Measurements from ENCODE around the gene FBRSL1. TPM values are rescaled to one million over a fixed set of nuclear protein-coding genes. Genes with fewer than 3 reads are reported as not detected.

FBRSL1 gene
- total RNA-seq, 1 experiment from 2014 or later: 45.3 TPM

DNA sequence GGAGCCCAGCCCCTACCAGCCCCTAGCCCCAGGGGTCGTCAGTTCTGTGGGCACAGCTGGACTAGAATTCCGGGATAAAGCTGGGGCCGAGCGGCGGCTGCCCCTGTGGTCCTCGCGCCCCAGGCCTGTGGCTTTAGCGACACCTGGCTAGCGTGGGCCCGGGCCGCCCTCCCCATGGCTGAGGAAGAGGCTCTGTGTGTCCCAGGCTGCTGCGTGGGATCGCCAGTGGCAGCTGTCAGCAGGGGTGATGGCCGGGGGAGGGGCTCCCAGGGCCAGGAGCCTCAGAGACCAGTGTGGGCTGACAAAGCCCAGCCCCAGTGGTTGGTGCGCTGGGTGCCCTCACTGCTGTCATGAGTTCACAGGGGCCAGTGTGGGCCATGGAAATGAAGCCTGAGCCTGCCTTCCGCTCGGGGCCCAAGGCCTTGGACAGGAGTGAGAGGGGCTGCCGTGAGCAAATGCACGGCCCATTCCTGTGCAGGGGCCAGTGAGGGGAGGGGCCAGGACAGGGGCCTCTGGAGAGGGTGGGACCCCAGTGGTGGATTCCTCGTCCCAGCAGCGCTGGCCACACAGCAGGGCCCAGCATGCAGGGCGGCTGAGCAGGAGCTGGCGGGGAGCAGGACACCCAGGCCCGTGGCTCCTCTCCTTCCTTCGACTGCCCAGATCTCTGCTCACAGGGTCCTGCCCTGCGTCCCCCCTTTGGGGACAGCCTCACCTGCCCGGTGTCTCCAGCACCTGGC lies 11.4 kb downstream of the FBRSL1 start:
- intact Hi-C loops (cut with micrococcal nuclease): no loop called here
- BruUV-seq (replicated peaks): no TSS peak
- ATAC-seq: no peak
- Histone ChIP-seq H3K9me3 (ENCODE audit: low read length) (no peaks in the 10 kb centered on the region), H3K4me1 (ENCODE audit: insufficient read depth, low read length) (peaks cover 19% of the 10 kb centered on the region), H2AFZ (ENCODE audit: low read length) (no peak overlapping the region), H4K20me1 (ENCODE audit: low read length) (peaks cover 93% of the 10 kb centered on the region), H3K27ac (ENCODE audit: low read length) (no peak overlapping the region), H3K4me2 (ENCODE audit: low read length) (no peak overlapping the region), H3K9me2 (replicated peaks; ENCODE audit: low read length) (no peaks in the 10 kb centered on the region), H3K4me3 (ENCODE audit: low read length) (no peak overlapping the region), H3K9ac (ENCODE audit: low read length) (no peak overlapping the region), H3K79me2 (ENCODE audit: low read length) (peaks cover 98% of the 10 kb centered on the region), H3K27me3 (ENCODE audit: low read length) (no peaks in the 10 kb centered on the region), H3K36me3 (ENCODE audit: low read depth, low read length) (no peaks in the 10 kb centered on the region), H3F3A (ENCODE audit: low read length, unreplicated experiment) (no peaks in the 10 kb centered on the region)
- ChIA-PET CTCF (no interaction called here), POLR2A (ENCODE audit: unreplicated experiment) (no interaction called here)
- no peak for DNase-seq
- no peak for TF ChIP-seq EZH2phosphoT487 (IDR thresholded peaks at IDR 0.05; ENCODE audit: borderline replicate concordance, low read length)

DNA sequence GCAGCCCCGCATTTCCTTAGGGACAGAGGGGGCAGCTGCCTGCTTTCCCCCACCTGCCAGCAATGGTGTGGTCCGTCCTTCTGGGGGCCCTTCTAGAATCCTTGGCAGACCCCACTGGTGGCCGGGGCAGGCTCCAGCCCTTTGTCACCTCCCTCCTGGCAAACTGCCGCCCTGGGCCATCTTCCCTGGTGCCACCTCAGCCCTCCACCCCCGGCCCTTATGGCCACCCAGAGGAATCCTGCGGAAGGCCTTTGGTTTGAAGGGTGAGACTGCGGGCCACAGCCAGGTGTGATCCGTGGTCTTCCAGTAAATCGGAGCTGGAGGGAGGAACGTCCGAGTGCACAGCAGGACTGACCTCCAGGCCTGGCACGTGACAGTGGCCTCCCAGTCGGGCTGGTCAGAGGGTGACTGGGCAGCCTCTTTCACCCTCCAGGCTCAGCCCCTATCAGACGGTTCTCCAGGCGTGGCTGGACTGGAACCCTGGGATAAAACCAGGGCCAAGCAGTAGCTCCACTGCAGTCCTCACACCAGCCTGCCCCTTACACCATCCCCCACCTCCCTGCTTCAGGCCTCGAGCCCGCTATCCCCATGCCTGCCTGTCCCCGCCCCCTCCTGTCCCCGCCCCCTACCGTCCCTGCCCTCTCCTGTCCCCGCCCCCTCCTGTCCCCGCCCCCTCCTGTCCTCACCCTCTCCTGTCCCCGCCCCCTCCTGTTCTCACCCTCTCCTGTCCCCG lies 12.4 kb downstream of the FBRSL1 start:
- H3K4me3 ChIP-seq (ENCODE audit: low read length): no peak overlapping the region
- ATAC-seq (no peak), DNase-seq (no peak)
- no peak overlapping the region for H3K4me2 ChIP-seq (ENCODE audit: low read length)
- ChIA-PET CTCF (no interaction called here), POLR2A (ENCODE audit: unreplicated experiment) (no interaction called here)
- no peak overlapping the region for H3K9ac ChIP-seq (ENCODE audit: low read length)
- no peaks in the 10 kb centered on the region for H3K36me3 ChIP-seq (ENCODE audit: low read depth, low read length)
- TF ChIP-seq EZH2 (IDR thresholded peaks at IDR 0.05; ENCODE audit: low read length, unreplicated experiment): no peak
- TF ChIP-seq, protein P1, sequence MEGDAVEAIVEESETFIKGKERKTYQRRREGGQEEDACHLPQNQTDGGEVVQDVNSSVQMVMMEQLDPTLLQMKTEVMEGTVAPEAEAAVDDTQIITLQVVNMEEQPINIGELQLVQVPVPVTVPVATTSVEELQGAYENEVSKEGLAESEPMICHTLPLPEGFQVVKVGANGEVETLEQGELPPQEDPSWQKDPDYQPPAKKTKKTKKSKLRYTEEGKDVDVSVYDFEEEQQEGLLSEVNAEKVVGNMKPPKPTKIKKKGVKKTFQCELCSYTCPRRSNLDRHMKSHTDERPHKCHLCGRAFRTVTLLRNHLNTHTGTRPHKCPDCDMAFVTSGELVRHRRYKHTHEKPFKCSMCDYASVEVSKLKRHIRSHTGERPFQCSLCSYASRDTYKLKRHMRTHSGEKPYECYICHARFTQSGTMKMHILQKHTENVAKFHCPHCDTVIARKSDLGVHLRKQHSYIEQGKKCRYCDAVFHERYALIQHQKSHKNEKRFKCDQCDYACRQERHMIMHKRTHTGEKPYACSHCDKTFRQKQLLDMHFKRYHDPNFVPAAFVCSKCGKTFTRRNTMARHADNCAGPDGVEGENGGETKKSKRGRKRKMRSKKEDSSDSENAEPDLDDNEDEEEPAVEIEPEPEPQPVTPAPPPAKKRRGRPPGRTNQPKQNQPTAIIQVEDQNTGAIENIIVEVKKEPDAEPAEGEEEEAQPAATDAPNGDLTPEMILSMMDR (conservative IDR thresholded peaks at IDR 0.05; ENCODE audit: low read depth, low read length): no peak
- no peak for TF ChIP-seq EZH2phosphoT487 (IDR thresholded peaks at IDR 0.05; ENCODE audit: borderline replicate concordance, low read length)
- H3K79me2 ChIP-seq (ENCODE audit: low read length): peaks cover 98% of the 10 kb centered on the region
- H2AFZ ChIP-seq (ENCODE audit: low read length): no peak overlapping the region
- H3F3A ChIP-seq (ENCODE audit: low read length, unreplicated experiment): no peaks in the 10 kb centered on the region
- no peaks in the 10 kb centered on the region for H3K9me2 ChIP-seq (replicated peaks; ENCODE audit: low read length)
- peaks cover 90% of the 10 kb centered on the region for H4K20me1 ChIP-seq (ENCODE audit: low read length)
- intact Hi-C loops (cut with micrococcal nuclease): no loop called here
- no TSS peak for BruUV-seq (replicated peaks)
- H3K4me1 ChIP-seq (ENCODE audit: insufficient read depth, low read length): peaks cover 19% of the 10 kb centered on the region
- no peak overlapping the region for H3K27ac ChIP-seq (ENCODE audit: low read length)
- H3K9me3 ChIP-seq (ENCODE audit: low read length): no peaks in the 10 kb centered on the region
- no peaks in the 10 kb centered on the region for H3K27me3 ChIP-seq (ENCODE audit: low read length)

DNA sequence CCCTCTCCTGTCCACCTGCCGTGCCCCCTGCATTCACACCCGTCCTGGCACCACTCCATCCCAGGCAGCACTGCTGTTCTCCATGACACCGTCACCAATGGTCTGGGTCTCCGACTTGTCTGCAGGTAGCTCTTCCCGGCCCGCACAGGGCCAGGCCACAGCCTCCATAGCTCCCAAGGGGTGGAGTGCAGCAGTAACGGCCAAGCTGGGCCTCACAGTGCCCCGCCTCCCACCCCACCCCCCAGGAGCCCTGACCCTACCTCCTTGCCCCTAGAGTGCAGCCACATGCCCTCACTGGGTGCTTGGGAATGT lies 12.9 kb downstream of the FBRSL1 start:
- Histone ChIP-seq H3F3A (ENCODE audit: low read length, unreplicated experiment) (no peaks in the 10 kb centered on the region), H3K27me3 (ENCODE audit: low read length) (no peaks in the 10 kb centered on the region), H3K79me2 (ENCODE audit: low read length) (peaks cover 98% of the 10 kb centered on the region), H3K4me1 (ENCODE audit: insufficient read depth, low read length) (peaks cover 19% of the 10 kb centered on the region), H3K4me2 (ENCODE audit: low read length) (peak overlapping the region; percentile 7; the same call in 1 of the 2 replicates), H3K9me3 (ENCODE audit: low read length) (no peaks in the 10 kb centered on the region), H4K20me1 (ENCODE audit: low read length) (peaks cover 91% of the 10 kb centered on the region), H3K27ac (ENCODE audit: low read length) (no peak overlapping the region), H3K4me3 (ENCODE audit: low read length) (no peak overlapping the region), H3K9ac (ENCODE audit: low read length) (no peak overlapping the region), H3K36me3 (ENCODE audit: low read depth, low read length) (no peaks in the 10 kb centered on the region), H3K9me2 (replicated peaks; ENCODE audit: low read length) (no peaks in the 10 kb centered on the region), H2AFZ (ENCODE audit: low read length) (no peak overlapping the region)
- TF ChIP-seq EZH2phosphoT487 (IDR thresholded peaks at IDR 0.05; ENCODE audit: borderline replicate concordance, low read length) (no peak), EZH2 (IDR thresholded peaks at IDR 0.05; ENCODE audit: low read length, unreplicated experiment) (no peak)
- TF ChIP-seq, protein P1 (conservative IDR thresholded peaks at IDR 0.05; ENCODE audit: low read depth, low read length): no peak
- intact Hi-C loops (cut with micrococcal nuclease): no loop called here
- BruUV-seq (replicated peaks): no TSS peak
- DNase-seq: no peak
- ChIA-PET CTCF (no interaction called here), POLR2A (ENCODE audit: unreplicated experiment) (no interaction called here)
- no peak for ATAC-seq

Data from PC-3 (cell line).